Measurements from ENCODE around the gene VSTM2L.

GRCh38 chr20:37980383-37980782 lies 77.5 kb downstream of the VSTM2L start:
- no peak for TF ChIP-seq POU6F1 (CRISPR knock-in tag; IDR thresholded peaks at IDR 0.05; ENCODE audit: borderline replicate concordance, low read depth)
- TF ChIP-seq RARB (CRISPR knock-in tag; IDR thresholded peaks at IDR 0.05): no peak
- no peak for TF ChIP-seq ZNF8 (CRISPR knock-in tag; IDR thresholded peaks at IDR 0.05)
- TF ChIP-seq ESRRG (CRISPR knock-in tag; IDR thresholded peaks at IDR 0.05): no peak
